ENCODE results near the gene TTC21A. TPM values are rescaled to one million over a fixed set of nuclear protein-coding genes. Genes with fewer than 3 reads are reported as not detected.

Gene TTC21A
- total RNA-seq, 1 donor from 2014 or later: 9.8 TPM

GRCh38 chr3:39186692-39187151 lies 79.2 kb downstream of the TTC21A start:
- peaks cover 4% of the 10 kb centered on the region for H3K27me3 Mint-ChIP-seq
- no peak overlapping the region for H3K4me3 Mint-ChIP-seq
- no peaks in the 10 kb centered on the region for H3K36me3 Mint-ChIP-seq
- H3K9me3 Mint-ChIP-seq: no peaks in the 10 kb centered on the region
- H3K27ac Mint-ChIP-seq: no peak overlapping the region
- TF ChIP-seq CTCF (conservative IDR thresholded peaks at IDR 0.05): no peak
- H3K4me1 Mint-ChIP-seq (ENCODE audit: unreplicated experiment): peaks cover 11% of the 10 kb centered on the region
- DNase-seq (ENCODE audit: extremely low spot score, unreplicated experiment): no peak

GRCh38 chr3:39187372-39188155 lies 80.1 kb downstream of the TTC21A start:
- no peak overlapping the region for H3K4me3 Mint-ChIP-seq
- peaks cover 4% of the 10 kb centered on the region for H3K27me3 Mint-ChIP-seq
- H3K36me3 Mint-ChIP-seq: no peaks in the 10 kb centered on the region
- peaks cover 11% of the 10 kb centered on the region for H3K4me1 Mint-ChIP-seq (ENCODE audit: unreplicated experiment)
- TF ChIP-seq CTCF (conservative IDR thresholded peaks at IDR 0.05): no peak
- H3K9me3 Mint-ChIP-seq: no peaks in the 10 kb centered on the region
- no peak overlapping the region for H3K27ac Mint-ChIP-seq
- DNase-seq (ENCODE audit: extremely low spot score, unreplicated experiment): no peak

Small RNA genes within 50 kb of the gene (microRNA-seq; reads per million reads assigned to microRNA genes)
- 1.1 reads per million for gene MIR6822

Other genes with a start within 250 kb of the TTC21A start
- 0.21 and 1.4 TPM in 2 replicates for gene SCN11A, start 55.7 kb upstream of the TTC21A start, total RNA-seq (ENCODE audit: low replicate concordance)
- gene WDR48, start 55.7 kb upstream of the TTC21A start, total RNA-seq (ENCODE audit: low replicate concordance): 45.0 and 61.4 TPM in 2 replicates
- gene GORASP1, start 53 bp upstream of the TTC21A start, total RNA-seq (ENCODE audit: low replicate concordance): 76.5 and 98.4 TPM in 2 replicates
- 7.5 and 24.5 TPM in 2 replicates for gene CSRNP1, start 45.9 kb downstream of the TTC21A start, total RNA-seq (ENCODE audit: low replicate concordance)
- gene XIRP1, start 84.9 kb downstream of the TTC21A start, total RNA-seq (ENCODE audit: low replicate concordance): 0.12 TPM in 1 of 2 replicates, not detected in the other
- 0.21 TPM in 1 of 2 replicates, not detected in the other for gene CX3CR1, start 172.4 kb downstream of the TTC21A start, total RNA-seq (ENCODE audit: low replicate concordance)
- 1.2 TPM in 1 of 2 replicates, not detected in the other for gene CCR8, start 222.0 kb downstream of the TTC21A start, total RNA-seq (ENCODE audit: low replicate concordance)